ENCODE data around the gene MEA1.

- no peak for TF ChIP-seq TAF1 (IDR thresholded peaks at IDR 0.05; ENCODE audit: low read depth, low read length)
- TF ChIP-seq POLR2AphosphoS5 (IDR thresholded peaks at IDR 0.05; ENCODE audit: low read depth, low read length) = no peak
- no peak for TF ChIP-seq POLR2A (IDR thresholded peaks at IDR 0.05; ENCODE audit: low read depth, low read length)
- TF ChIP-seq PAX5 (IDR thresholded peaks at IDR 0.05; ENCODE audit: insufficient read depth, low read length, severe bottlenecking) = no peak
Measured at GRCh38 chr6:43006251-43006650, 7.5 kb downstream of the MEA1 start.
